ENCODE measurements around the gene TMC2.

The TMC2 gene

GRCh38 chr20:2625062-2625461 is 88.7 kb downstream of the TMC2 start:
- no peak for DNase-seq (ENCODE audit: low read depth in 2 of 2)

DNA sequence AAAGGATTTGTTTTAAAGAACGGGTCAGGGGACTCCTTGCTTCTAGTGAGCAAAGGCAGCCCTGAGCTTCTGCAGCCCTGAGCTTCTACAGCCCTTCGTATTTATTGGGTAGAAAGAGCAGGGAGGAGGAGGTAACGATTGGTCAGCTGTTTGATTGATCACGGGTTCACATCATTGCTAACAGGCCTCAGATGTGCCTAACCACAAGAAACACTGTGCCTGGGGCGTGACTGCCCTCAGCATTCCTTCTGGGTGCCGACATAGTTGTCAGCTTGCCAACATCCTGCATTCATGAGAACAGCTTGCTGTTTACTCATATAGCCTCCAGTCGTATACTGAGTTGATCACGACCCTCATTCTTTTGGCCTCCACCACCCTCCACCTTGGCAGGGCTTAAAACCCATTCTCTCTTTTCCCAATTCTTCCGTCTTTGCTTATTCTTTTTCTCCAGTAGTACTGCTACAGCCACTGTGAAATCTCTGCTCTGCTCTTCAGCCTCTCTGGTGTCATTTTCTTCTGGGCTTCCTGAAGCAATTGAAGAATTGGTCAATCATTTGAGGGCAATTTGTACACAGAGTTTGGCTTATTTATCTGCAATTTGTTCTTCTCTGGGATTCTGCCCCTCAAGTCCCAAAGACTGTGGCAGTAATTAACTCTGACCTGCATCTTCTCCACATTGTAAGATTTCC is 90.6 kb downstream of the TMC2 start:
- DNase-seq (ENCODE audit: low read depth in 2 of 2), result no peak

DNA sequence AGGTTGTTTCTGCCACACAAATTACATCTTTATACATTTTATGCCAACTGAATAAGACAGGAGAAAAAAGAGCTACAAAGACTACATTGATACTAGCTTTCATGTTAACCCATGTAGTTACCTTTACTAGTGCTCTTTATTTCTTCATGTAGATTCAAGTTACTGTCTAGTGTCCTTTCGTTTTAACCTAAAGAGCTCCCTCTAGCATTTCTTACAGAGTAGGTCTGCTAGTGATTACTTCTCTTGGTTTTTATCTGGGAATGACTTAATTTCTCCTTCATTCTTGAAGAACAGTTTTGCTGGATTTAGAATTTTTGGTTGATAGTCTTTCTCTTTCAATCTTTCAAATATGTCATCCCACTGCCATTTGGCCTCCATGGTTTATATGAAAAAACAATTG is 94.9 kb downstream of the TMC2 start:
- no peak for DNase-seq (ENCODE audit: low read depth in 2 of 2)

DNA sequence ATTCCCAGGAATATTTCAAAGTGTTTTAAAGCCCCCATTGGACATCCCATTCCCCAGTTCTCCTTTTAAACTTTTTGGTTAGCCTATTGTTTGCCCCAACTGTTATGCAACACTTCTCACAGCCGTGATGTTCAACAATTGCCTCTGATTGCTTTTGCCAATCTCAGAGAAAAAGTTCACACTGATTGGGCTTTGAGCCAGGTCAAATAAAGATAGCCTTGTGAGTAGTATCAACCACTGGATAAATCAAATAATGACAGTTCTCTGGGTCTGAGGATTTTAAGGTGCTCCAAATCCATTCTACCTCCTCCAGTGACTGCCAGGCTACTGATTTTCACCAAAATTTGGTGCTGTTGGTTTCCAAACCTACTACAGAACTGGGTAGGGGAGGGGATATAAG is 97.0 kb downstream of the TMC2 start:
- DNase-seq (ENCODE audit: low read depth in 2 of 2), result no peak

DNA sequence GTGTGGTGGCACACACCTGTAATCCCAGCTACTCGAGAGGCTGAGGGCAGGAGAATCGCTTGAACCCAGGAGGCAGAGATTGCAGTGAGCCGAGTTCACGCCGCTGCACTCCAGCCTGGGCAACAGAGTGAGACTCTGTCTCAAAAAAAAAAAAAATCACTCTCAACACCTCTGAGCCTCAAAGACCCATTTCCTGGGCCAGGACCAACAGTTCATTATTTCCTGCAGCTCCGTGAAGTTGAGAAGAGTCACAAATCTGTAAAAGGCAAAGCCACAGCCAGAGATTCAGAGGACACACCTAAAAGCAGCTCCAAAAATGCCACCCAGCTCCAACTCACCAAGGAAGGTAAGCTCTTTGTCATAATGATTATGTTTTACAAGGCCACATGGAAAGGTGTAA is 100.9 kb downstream of the TMC2 start:
- DNase-seq (ENCODE audit: low read depth in 2 of 2), result no peak

DNA sequence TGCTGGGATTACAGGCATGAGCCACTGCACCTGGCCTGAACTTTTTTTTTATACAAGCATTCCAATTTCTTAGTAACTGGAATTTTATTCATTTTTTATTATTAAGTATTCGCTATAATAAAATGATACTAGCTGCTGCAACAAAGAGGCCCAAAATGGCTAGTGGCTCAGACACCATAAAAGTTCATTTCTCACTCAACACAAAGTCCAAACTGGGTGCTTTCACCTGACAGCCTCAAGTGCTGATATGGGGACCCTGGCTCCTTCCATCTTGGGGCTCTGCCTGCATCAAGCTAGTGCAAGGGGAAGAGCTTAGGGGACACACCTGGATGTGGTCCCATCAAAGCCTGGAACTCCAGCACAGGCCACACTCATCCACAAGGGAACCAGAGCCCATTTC is 103.9 kb downstream of the TMC2 start:
- DNase-seq (ENCODE audit: low read depth in 2 of 2), result no peak

DNA sequence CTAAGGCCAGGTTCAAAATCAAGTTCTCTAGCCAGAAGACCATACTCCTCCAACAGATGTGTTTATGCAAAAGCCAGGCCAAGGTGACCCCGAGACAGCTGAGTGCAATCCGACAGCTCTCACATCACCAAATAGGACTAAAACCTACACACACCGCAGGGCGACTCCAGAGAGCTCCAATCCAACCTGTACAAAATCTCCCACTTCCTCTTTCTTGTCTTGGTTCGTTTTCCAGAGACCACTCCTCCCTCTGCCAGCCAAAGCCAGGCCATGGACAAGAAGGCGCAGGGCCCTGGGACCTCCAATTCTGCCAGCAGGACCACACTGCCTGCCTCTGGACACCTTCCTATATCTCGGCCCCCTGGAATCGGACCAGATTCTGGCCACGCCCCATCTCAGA is 104.5 kb downstream of the TMC2 start:
- no peak for DNase-seq (ENCODE audit: low read depth in 2 of 2)

DNA sequence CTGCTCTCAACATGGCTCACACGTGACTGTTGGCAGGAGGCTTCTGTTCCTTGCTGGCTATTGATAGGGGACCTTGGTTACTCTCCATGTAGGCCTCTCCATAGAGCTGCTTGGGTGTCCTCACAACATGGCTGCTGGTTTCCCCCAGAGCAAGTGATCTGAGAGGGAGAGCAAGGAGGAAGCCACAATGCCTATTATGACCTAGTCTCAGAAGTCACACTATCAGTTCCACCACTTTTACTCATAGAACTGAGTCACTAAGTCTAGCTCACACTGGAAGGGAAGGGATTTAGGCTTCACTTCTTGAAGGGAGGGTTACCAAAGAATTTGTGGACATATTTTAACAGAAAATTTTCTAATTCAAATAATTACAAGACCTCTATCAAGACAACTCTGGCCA is 107.3 kb downstream of the TMC2 start:
- DNase-seq (ENCODE audit: low read depth in 2 of 2), result no peak

DNA sequence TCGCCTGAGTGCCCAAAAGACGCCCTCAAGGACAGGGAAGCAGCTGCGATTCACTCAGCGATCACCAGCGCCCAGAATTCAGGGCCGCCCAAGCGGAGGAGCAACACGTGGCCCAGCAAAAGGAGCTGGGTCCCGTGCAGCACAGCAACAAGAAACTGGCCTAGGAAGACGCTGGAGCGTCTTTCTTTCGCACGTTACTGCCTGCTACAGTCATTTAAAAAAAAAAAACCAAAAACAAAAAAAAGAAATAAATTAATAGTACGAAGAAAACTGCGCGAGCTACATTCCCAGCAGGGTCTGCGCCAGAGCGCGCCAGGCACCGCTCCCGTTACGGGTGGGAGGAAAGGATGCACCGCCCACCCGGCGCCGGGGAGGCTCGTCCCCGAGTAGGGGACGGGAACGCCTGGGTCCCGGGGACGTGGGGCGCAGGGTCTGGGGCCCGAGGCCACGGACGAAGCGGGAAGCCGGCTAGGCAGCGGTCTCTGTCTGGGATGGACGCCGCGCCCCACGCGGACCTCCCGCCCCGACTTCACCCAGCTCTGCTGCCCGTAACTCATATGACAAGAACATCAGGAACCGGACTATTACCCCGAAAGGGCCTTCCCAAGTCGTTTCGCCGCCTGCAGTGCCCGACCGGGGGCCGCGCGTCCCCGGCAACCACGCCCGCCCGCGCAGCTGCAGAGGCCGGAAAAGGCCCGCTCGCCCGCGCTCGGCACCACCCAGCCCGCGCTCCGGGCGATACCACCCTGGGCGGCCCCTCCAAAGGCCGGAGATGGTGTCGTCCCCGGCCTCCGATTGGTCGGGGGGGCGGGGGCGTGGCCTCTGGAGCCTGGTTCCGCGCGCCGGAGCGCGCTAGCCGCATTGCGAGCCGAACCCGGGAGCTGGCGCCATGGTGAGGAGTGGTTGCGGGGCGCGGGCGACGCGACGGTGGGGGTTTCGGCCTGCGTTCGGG is 115.7 kb downstream of the TMC2 start, which contains the start of gene NOP56:
NOP56 (plus strand) TSS at position 861 of the 952 bp plus-strand sequence; CDS start at position 890, 29 bp downstream.
- DNase-seq (ENCODE audit: low read depth in 2 of 2), result peak; percentile 87 to 88

- peak in 1 of 2 donors; percentile 35 for DNase-seq (ENCODE audit: low read depth in 2 of 2)
Observed at GRCh38 chr20:2652724-2653555, 116.6 kb downstream of the TMC2 start.

- no peak for DNase-seq (ENCODE audit: low read depth in 2 of 2)
Observed at GRCh38 chr20:2653556-2654383, 117.4 kb downstream of the TMC2 start.

DNA sequence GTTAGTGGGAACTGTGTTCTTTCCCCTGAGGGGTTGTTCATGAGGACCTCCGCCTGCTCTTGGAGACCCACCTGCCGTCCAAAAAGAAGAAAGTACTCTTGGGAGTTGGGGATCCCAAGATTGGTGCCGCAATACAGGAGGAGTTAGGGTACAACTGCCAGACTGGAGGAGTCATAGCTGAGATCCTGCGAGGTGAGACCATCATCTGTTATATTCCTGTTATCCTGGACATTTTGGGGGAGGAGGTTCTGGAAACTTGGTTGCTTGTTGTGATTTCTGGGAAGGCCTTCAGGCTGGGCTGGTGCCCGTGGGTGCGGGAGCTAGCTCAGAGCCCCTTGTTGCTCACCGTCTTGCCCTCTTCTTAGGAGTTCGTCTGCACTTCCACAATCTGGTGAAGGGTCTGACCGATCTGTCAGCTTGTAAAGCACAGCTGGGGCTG is 118.0 kb downstream of the TMC2 start:
- no peak for DNase-seq (ENCODE audit: low read depth in 2 of 2)

DNA sequence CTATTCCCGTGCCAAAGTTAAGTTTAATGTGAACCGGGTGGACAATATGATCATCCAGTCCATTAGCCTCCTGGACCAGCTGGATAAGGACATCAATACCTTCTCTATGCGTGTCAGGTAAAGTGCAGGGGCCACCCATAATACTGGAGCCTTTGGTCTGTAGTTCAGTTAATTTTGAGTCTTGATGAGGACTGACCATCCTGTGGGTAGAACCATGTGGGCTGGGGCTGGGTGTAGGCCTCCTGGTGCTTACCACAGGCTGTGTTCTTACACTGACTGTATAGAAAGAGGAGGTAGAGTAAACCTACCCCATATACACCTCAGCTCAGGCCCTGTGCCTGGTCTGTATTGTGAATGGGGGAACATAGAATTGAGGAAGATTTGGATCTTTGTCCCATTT is 118.5 kb downstream of the TMC2 start:
- no peak for DNase-seq (ENCODE audit: low read depth in 2 of 2)

GRCh38 chr20:2655331-2656116 is 119.2 kb downstream of the TMC2 start:
- DNase-seq (ENCODE audit: low read depth in 2 of 2), result no peak

GRCh38 chr20:2656471-2657117 is 120.2 kb downstream of the TMC2 start:
- no peak for DNase-seq (ENCODE audit: low read depth in 2 of 2)

DNA sequence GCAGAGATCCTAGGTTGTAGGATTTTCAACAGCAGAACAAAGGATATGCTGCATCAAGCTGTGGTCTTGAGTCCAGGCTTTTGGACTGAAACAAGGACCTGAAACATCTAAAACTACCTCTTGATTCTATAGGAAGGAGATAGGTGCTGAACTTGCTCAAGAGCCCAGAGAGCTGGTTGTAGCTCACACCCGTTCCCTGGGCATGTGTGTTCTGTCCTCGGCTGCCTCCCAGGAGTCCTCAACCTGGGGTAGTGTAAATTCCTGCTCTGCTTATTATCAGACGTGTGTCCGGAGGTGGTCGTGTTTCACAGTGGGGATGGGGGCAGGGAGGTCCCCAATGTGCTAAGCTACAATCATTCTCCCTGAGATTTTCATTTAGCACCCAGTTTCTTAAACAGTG is 120.9 kb downstream of the TMC2 start:
- DNase-seq (ENCODE audit: low read depth in 2 of 2), result no peak

DNA sequence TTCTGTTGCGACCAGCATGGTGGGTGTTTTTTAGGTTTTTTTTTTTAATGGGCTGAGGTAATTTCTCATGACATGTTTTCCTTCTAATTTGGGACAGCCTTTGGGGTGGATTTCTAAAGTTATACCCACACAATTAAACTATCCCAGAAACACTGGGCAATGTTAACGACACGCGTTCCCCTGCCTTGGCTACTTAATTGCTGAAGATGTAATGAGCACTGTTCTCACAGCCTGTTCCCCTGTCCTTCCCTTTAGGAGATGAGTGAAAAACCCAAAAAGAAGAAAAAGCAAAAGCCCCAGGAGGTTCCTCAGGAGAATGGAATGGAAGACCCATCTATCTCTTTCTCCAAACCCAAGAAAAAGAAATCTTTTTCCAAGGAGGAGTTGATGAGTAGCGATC is 121.3 kb downstream of the TMC2 start:
- DNase-seq (ENCODE audit: low read depth in 2 of 2), result no peak

DNA sequence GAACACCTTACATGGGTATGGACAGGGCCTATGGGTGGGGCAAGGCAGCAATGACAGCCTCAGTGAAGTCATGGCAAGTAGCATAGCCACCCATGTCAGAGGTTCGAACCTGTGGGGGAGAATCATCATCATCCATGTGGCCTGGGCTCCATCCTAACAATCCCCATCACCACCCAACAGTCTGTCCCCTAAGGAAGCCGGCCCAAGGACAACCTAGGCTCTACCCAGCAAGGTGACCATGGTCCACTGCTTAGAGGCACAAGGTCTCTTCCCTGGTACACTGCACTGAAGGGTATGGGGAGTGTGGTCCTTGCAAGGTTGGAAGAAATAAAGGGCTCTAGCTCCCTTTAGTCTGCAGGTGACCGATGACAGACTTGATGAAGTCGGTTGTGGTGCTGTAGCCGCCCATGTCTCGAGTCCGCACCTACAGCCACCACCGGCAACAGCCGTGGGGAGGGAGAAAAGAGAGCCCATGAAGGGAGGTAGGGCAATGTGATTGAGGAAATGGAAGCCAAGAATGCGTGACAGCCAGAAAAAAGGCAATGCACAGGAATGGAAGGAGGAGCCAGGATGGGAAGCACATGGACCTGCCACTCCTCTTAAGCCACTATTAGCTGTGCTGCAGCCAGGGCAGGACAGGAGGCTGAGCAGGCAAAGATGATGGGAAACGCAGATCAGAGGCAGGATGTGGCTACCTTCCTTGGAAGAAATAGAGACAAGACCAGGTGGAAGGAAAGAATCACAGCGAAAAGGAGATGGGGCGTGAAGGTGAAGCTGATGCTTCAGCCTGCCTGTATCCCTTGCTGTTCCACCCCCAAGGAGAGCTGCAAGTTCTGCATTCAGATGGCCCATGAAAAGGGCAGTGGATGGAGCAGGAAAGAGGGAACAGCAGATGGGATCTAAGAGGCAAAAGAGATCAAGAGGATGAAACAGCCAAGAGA is 122.3 kb downstream of the TMC2 start:
- DNase-seq (ENCODE audit: low read depth in 2 of 2), result no peak

DNA sequence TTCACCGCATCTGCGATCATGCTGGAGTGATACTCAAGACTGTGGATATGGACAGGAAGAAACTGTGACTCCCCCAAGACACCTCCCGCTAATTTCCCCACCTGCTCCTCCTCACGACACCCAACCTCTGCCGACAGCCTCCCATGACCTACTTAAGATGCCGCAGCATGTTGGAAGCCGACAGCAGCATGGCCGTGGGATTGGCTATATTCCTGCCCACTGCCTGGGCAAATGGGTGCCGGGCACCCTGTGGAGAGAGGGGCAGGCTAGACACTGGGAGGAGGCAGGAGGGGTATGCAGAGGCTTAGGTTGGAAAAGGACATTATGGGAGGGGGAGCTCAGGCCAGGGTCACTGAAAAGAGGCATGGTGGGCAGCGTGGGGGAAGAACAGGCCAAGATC is 123.2 kb downstream of the TMC2 start:
- no peak for DNase-seq (ENCODE audit: low read depth in 2 of 2)

Data from activated CD8-positive, alpha-beta memory T cell treated with anti-CD3 and anti-CD28 coated beads for 4 hours (primary cell).